Transverse colon (tissue), 4 donors: ENCODE data around the gene PTGFRN. TPM values are rescaled to one million over a fixed set of nuclear protein-coding genes. Genes with fewer than 3 reads are reported as not detected.

Experiments
- DNase-seq: peaks from one replicate; pipeline ENCODE4 v3.0.0-alpha.2; 2019
- H3K27ac ChIP-seq, 4 donors: fragments of 200-600 bp; sonication (generic); 2 replicates each; pipeline ENCODE4 v1.5.1; 2016 to 2018; ENCODE audit warnings: inconsistent platforms in 4 of 4
- H3K27me3 ChIP-seq: fragments of 200-600 bp; sonication (generic); 2 replicates; pipeline ENCODE4 v1.5.1; 2017; ENCODE audit warnings: inconsistent platforms
- H3K36me3 ChIP-seq, 4 donors: fragments of 200-600 bp; sonication (generic); 2 replicates each; pipeline ENCODE4 v1.5.1; 2017 to 2019; ENCODE audit warnings: inconsistent platforms in 4 of 4
- H3K4me1 ChIP-seq, 4 donors: fragments of 200-600 bp; sonication (generic); 2 replicates each; pipeline ENCODE4 v1.5.1; 2017 to 2020; ENCODE audit warnings: inconsistent platforms in 4 of 4
- H3K4me3 ChIP-seq, 4 donors: fragments of 200-600 bp; sonication (generic); 1 replicate in 1 of 4; 2 replicates in 3 of 4; pipeline versions ENCODE4 v1.5.1 to v1.6.1; 2017 to 2019; ENCODE audit warnings: inconsistent platforms in 4 of 4
- H3K9me3 ChIP-seq, 2 donors: fragments of 200-600 bp; sonication (generic); 2 replicates each; pipeline ENCODE4 v1.5.1; 2017 to 2019; ENCODE audit warnings: inconsistent platforms in 2 of 2
- EP300 ChIP-seq: sonication (generic); formaldehyde crosslinking; IDR thresholded peaks from one replicate; pipeline ENCODE4 v1.6.1; 2017; ENCODE audit warnings: antibody characterized with exemption, low read depth
- POLR2A ChIP-seq: fragments of 450-650 bp; IDR thresholded peaks from one replicate; pipeline ENCODE4 v1.6.1; 2016; ENCODE audit warnings: antibody characterized with exemption, mild to moderate bottlenecking, moderate library complexity
- POLR2AphosphoS5 ChIP-seq, 3 donors: sonication (generic); formaldehyde crosslinking; IDR thresholded peaks; one replicate each; pipeline ENCODE4 v1.6.1; 2016; ENCODE audit warnings: antibody characterized with exemption in 3 of 3
- WGBS, 2 donors: methylation state at CpG; one replicate each; pipeline ENCODE4 v1.1.5; 2018; ENCODE audit warnings: low coverage in 1 of 2; 5-methylcytosine and 5-hydroxymethylcytosine counted together
- in situ Hi-C, 4 donors: fragments of 200-750 bp; cut with MboI; loops; one replicate each; pipeline versions ENCODE4 v1.15.0 to v1.15.1; 2017; ENCODE audit warnings: low sequenced_read_pairs in 3 of 4, low pct_ligation_motif_present in 1 of 4, low pct_unique_long_range_greater_than_20kb in 1 of 4
- intact Hi-C: fragments of 100-400 bp; cut with DNase I; formaldehyde crosslinking; loops from one replicate; pipeline ENCODE4 v1.15.1; 2023; ENCODE audit warnings: low total_unique reads
- total RNA-seq, 4 donors: library from RNA; depleted of rRNA; stranded (reverse); fragments of >200 nt; gene quantifications; one replicate each; pipeline ENCODE4 v1.1.0, GENCODE V29; 2016
- TF ChIP-seq, protein P1 (sequence below), 5 experiments: fragments of 200-600 bp in 3 of 5; fragments of 450-650 bp in 2 of 5; sonication (generic) in 3 of 5; IDR thresholded peaks; 1 replicate in 2 of 5; 2 replicates in 3 of 5; pipeline ENCODE4 v1.5.1; 2016 to 2017; ENCODE audit warnings: antibody characterized with exemption in 5 of 5, inconsistent platforms in 3 of 5, mild to moderate bottlenecking in 2 of 5, moderate library complexity in 1 of 5

Gene PTGFRN
- total RNA-seq, 4 donors from 2014 or later, result 39.6 to 98.9 (median 73.9) TPM

DNA sequence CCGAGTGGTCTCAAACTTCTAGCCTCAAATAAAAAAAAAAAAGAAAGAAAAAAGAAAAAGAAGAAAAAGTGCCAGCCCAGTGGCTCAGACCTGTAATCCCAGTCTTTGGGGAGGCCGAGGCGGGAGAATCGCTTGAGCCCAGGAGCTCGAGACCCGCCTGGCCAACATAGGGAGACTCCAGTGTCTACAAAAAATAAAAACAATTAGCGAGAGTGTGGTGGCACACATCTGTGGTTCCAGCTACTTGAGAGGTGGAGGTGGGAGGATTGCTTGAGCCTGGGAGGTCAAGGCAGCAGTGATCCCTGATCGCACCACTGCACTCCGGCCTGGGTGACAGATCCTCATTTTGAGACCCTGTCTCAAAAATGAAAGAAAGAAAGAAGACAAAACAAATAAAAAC is 1.4 kb upstream of the PTGFRN start:
- no peak for TF ChIP-seq POLR2AphosphoS5 (IDR thresholded peaks at IDR 0.05)
- TF ChIP-seq, protein P1, sequence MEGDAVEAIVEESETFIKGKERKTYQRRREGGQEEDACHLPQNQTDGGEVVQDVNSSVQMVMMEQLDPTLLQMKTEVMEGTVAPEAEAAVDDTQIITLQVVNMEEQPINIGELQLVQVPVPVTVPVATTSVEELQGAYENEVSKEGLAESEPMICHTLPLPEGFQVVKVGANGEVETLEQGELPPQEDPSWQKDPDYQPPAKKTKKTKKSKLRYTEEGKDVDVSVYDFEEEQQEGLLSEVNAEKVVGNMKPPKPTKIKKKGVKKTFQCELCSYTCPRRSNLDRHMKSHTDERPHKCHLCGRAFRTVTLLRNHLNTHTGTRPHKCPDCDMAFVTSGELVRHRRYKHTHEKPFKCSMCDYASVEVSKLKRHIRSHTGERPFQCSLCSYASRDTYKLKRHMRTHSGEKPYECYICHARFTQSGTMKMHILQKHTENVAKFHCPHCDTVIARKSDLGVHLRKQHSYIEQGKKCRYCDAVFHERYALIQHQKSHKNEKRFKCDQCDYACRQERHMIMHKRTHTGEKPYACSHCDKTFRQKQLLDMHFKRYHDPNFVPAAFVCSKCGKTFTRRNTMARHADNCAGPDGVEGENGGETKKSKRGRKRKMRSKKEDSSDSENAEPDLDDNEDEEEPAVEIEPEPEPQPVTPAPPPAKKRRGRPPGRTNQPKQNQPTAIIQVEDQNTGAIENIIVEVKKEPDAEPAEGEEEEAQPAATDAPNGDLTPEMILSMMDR (IDR thresholded peaks at IDR 0.05), result no peak
- TF ChIP-seq POLR2A, result no peak
- no peak for TF ChIP-seq EP300
- Histone ChIP-seq H3K4me3 (no peak overlapping the region), H3K27me3 (no peaks in the 10 kb centered on the region), H3K9me3 (no peaks in the 10 kb centered on the region), H3K36me3 (no peaks in the 10 kb centered on the region), H3K27ac (peak overlapping the region; percentile 83 to 94 (median 92)), H3K4me1 (peaks cover 7 to 32% (median 22%) of the 10 kb centered on the region in 4 donors)
- no peak for DNase-seq
- 92 to 95% methylated on average over 5 to 9 of the region's 9 CpGs for WGBS, 2 donors
- intact Hi-C loops, result no loop called here
- in situ Hi-C loops, result no loop called here

DNA sequence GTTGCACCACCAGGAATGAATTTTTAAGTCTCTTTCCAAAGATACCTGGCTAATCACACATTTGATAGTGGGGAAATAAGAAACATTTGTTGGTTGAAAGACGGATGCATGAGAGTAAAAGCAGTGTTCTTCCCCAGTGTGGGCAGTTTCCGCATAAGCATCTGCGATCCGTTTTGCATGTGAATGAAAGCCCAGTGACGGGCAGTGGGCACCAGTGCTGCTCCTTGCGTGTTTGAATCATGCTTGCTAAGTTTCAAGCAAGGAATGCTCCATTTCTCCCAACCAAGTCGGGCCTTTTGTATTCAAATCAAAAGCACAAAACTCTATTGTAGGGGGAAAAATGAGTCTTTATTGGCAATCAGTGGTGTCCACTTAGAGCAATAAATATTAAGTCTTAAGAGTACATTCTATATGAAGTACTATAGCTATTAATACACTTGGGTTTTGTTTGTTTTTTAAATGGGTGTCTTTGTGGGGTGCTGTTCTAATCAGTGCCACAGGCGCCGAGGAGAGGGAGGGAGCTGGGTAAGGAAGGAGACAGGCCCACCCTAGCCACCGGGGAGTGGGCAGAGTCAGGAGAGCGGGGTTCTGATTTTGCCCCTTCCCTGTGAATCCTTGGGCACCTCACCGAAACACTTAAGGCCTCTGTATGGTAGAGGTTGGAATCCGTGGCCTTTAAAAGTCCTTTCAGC is 750 bp upstream of the PTGFRN start:
- H3K4me1 ChIP-seq, result peaks cover 7 to 32% (median 22%) of the 10 kb centered on the region in 4 donors
- H3K9me3 ChIP-seq, result no peaks in the 10 kb centered on the region
- TF ChIP-seq POLR2AphosphoS5 (IDR thresholded peaks at IDR 0.05) (no peak), EP300 (no peak)
- peak overlapping the region in 3 of 4 donors; percentile 71 to 89 (median 79) for H3K4me3 ChIP-seq
- in situ Hi-C loops, result no loop called here
- H3K27ac ChIP-seq, result peak overlapping the region; percentile 83 to 94 (median 92)
- WGBS, 2 donors, result 77 to 80% methylated on average over 3 to 13 of the region's 13 CpGs
- intact Hi-C loops, result no loop called here
- no peaks in the 10 kb centered on the region for H3K36me3 ChIP-seq
- H3K27me3 ChIP-seq, result no peaks in the 10 kb centered on the region
- DNase-seq, result no peak

DNA sequence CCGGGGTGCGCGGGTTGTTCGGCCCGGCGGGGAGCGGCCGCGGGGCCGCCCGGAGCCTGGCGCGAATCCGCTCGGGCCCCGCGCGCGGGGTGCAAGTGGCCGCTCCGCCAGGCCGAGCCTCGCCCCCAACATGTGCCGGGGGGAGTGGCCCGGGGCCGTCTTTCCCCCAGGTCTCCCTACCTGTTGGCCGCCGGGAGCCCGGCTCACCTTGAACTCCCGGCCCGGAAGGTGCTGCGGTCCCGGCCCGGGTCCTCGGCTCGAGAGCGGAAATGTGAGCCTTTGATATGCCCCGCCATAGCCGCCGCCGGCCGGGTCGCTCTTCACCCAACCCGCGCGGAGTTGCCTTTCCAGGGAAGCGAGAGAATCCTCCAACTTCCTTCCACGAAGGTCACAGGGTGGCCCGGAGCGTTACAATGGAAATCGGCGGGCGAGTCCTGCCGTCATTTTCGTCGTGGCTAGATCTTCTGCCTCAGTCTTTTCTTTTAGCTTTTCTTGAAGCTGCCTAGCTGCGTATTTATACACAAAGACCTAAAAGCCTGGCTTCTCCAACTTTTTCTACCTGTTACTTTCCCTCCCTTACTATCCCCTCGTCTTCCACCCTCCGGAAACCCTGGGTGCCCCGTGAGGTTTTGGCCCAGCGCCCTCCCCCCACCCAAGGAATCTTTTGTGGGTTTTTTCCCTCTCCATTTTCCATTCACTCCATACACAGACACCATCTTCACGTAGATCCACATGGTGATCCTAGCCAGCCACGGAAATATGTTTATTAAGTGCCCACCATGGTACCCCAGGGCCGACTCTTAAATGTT is 867 bp downstream of the PTGFRN start:
- no peak for TF ChIP-seq POLR2A
- TF ChIP-seq, protein P1 (IDR thresholded peaks at IDR 0.05), result no peak
- TF ChIP-seq EP300, result no peak
- TF ChIP-seq POLR2AphosphoS5 (IDR thresholded peaks at IDR 0.05), result peak in 1 of 3 donors; percentile 13
- DNase-seq, result peak; percentile 65
- WGBS, 2 donors, result 2% methylated on average over 39 of the region's 64 CpGs; no CpG with 5 or more reads in 1 of the 2 donors
- peak overlapping the region; percentile 83 to 94 (median 92) for H3K27ac ChIP-seq
- H3K4me3 ChIP-seq, result peak overlapping the region; percentile 57 to 89 (median 75)
- in situ Hi-C loops, result no loop called here
- H3K27me3 ChIP-seq, result no peaks in the 10 kb centered on the region
- peaks cover 7 to 45% (median 37%) of the 10 kb centered on the region in 4 donors for H3K4me1 ChIP-seq
- intact Hi-C loops, result loop anchor here (5.0 kb wide), 1 partner anchor 42 kb away; no protein-coding TSS in a partner anchor
- H3K9me3 ChIP-seq, result no peaks in the 10 kb centered on the region
- no peaks in the 10 kb centered on the region for H3K36me3 ChIP-seq

DNA sequence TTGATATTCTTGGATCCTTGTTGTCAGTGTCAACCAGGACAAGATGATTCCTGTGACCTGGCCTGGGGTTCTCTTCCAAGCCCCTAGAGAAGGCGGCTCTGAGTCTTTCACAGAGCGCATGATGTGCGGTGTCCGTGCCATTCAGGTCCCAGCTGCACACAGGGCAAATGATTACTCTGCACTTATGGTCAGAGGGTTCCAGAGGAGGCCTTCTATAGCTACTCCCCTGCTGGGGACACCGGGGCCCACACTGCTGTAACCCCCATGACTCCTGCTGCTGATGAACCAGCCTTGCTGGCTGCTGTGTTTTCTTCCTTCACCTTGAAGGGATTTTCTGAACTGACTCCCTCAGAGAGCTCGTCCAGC is 1.5 kb downstream of the PTGFRN start:
- Histone ChIP-seq H3K4me3 (peak overlapping the region in 3 of 4 donors; percentile 71 to 89 (median 79)), H3K9me3 (no peaks in the 10 kb centered on the region), H3K27me3 (no peaks in the 10 kb centered on the region), H3K36me3 (no peaks in the 10 kb centered on the region), H3K27ac (peak overlapping the region; percentile 83 to 94 (median 92)), H3K4me1 (peaks cover 12 to 51% (median 42%) of the 10 kb centered on the region in 4 donors)
- intact Hi-C loops, result loop anchor here (5.0 kb wide), 1 partner anchor 41 kb away; no protein-coding TSS in a partner anchor
- DNase-seq, result no peak
- TF ChIP-seq EP300, result no peak
- TF ChIP-seq, protein P1 (IDR thresholded peaks at IDR 0.05), result no peak
- no peak for TF ChIP-seq POLR2AphosphoS5 (IDR thresholded peaks at IDR 0.05)
- TF ChIP-seq POLR2A, result no peak
- in situ Hi-C loops, result no loop called here
- 51 to 57% methylated on average over 1 to 6 of the region's 6 CpGs for WGBS, 2 donors
